ENCODE results near the gene CST4. TPM values are rescaled to one million over a fixed set of nuclear protein-coding genes. Genes with fewer than 3 reads are reported as not detected.

Gene CST4
- total RNA-seq, 1 donor from 2014 or later: not detected

DNA sequence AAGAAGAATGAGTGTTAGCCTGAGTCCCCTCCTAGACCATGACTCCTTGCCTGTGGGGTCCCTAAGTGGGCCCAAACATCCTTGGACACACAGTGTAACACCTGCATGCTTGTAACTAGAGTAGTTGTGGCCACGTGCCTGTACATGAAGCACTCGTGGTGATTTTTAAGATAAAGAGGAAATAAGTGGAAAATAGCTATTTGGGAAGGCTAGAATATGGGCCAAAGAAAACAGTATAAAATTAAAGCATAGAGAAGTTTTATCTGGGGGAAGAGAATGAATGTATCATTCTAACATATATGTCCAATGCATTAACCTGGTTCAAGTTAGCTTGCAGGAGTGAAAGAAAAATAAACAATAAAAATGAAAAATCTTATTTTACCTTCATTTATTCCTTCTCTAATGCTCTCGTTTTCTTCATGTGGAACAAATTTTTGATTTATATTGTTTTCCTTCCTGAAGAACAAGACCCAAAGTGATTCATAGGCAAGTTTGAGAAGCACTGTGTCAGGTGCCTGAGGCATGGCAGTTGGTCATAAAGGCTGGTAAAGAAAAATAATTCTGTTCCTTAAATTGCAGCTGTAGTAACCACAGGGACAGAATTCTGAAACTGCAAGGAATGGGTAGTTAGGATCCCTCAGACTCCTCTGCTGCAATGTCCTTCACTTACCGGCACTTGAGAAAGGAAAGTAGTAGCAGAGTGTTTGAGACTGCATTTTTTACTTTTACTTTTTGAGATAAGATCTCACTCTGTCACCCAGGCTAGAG is 42.5 kb downstream of the CST4 start:
- DNase-seq (ENCODE audit: low read depth): peak; percentile 38
- Histone ChIP-seq H3K36me3 (ENCODE audit: control insufficient read depth, insufficient read depth, low read length) (no peaks in the 10 kb centered on the region), H3K4me3 (ENCODE audit: low read depth, low read length) (no peak overlapping the region), H3K27me3 (ENCODE audit: control insufficient read depth, insufficient read depth, low read length) (no peaks in the 10 kb centered on the region)
- no peak for TF ChIP-seq CTCF (IDR thresholded peaks at IDR 0.05; ENCODE audit: insufficient read depth, low read length, severe bottlenecking)
- FAIRE-seq: no peak

- no peak for TF ChIP-seq CTCF (IDR thresholded peaks at IDR 0.05; ENCODE audit: insufficient read depth, low read length, severe bottlenecking)
- no peaks in the 10 kb centered on the region for H3K36me3 ChIP-seq (ENCODE audit: control insufficient read depth, insufficient read depth, low read length)
- H3K4me3 ChIP-seq (ENCODE audit: low read depth, low read length): no peak overlapping the region
- H3K27me3 ChIP-seq (ENCODE audit: control insufficient read depth, insufficient read depth, low read length): no peaks in the 10 kb centered on the region
- DNase-seq (ENCODE audit: low read depth): no peak
- no peak for FAIRE-seq
Observed at GRCh38 chr20:23645575-23645974, 43.3 kb downstream of the CST4 start.

DNA sequence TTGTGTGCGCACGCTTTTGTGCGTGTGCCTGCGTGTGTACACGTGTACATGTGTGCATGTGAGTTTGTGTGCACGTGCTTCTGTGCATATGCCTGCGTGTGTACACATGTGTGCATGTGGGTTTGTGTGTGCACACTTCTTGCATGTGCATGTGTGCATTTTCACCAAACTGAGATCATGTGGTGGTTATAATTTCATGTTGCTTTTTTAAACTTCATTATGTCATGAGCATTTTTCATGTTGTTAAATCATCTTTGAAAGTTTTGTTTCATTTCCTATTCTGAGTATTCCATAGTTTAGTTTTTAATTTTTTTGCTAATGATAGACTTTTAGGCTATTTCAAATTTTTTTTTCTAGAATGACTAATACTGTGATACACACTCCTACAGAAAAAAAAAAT is 44.7 kb downstream of the CST4 start:
- Histone ChIP-seq H3K36me3 (ENCODE audit: control insufficient read depth, insufficient read depth, low read length) (no peaks in the 10 kb centered on the region), H3K4me3 (ENCODE audit: low read depth, low read length) (no peak overlapping the region), H3K27me3 (ENCODE audit: control insufficient read depth, insufficient read depth, low read length) (no peaks in the 10 kb centered on the region)
- TF ChIP-seq CTCF (IDR thresholded peaks at IDR 0.05; ENCODE audit: insufficient read depth, low read length, severe bottlenecking): no peak
- FAIRE-seq (no peak), DNase-seq (ENCODE audit: low read depth) (no peak)

GRCh38 chr20:23643659-23644058 is 45.2 kb downstream of the CST4 start:
- DNase-seq (ENCODE audit: low read depth) (no peak), FAIRE-seq (no peak)
- no peak for TF ChIP-seq CTCF (IDR thresholded peaks at IDR 0.05; ENCODE audit: insufficient read depth, low read length, severe bottlenecking)
- H3K4me3 ChIP-seq (ENCODE audit: low read depth, low read length): no peak overlapping the region
- H3K36me3 ChIP-seq (ENCODE audit: control insufficient read depth, insufficient read depth, low read length): no peaks in the 10 kb centered on the region
- no peaks in the 10 kb centered on the region for H3K27me3 ChIP-seq (ENCODE audit: control insufficient read depth, insufficient read depth, low read length)

DNA sequence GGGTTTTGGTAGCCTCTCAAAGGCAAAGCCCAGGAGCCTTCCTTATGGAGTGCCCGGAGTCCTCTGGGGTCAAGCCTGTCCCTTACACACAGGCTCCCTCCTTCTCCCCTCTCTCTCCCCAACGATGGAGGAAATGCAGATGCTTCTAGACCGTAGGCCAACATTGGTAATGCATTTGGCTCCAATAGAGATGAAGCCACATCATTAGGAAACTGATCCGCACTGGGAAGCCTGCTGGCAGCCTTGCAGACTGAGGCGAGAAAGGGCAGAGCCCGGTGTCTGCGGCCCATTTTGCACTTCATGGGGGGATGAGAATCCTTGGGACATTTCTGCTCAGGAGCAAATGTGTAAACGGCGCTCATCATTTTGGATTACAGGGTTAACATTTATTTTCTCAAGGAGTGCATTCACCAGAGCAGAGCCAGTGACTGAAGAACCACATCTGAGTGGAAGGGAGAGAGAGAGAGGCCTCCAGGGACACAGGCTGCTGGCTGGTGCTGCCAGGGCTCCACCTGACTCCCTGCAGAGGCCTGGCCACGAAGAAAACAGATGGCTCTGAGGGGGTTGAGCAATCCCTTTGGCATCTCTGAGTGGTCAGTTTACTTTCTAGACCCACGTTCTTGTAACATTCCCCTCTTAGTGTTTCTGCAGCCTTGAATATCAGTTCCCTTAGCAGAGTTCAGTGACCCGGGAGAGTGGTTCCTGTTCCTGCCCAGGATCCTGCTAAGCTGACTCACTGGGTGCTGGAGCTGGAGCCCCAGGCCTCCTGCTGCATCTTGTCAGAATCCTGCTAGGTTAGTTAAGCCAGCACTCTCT is 46.7 kb downstream of the CST4 start:
- TF ChIP-seq CTCF (IDR thresholded peaks at IDR 0.05; ENCODE audit: insufficient read depth, low read length, severe bottlenecking): no peak
- no peaks in the 10 kb centered on the region for H3K27me3 ChIP-seq (ENCODE audit: control insufficient read depth, insufficient read depth, low read length)
- FAIRE-seq (no peak), DNase-seq (ENCODE audit: low read depth) (peak; percentile 68)
- H3K36me3 ChIP-seq (ENCODE audit: control insufficient read depth, insufficient read depth, low read length): no peaks in the 10 kb centered on the region
- no peak overlapping the region for H3K4me3 ChIP-seq (ENCODE audit: low read depth, low read length)
